ENCODE data around the gene VWA1.
"Not testable (repeated sequence)": the region's sequence is repeated elsewhere in the genome, so short reads cannot be mapped to it uniquely, and the experiment has no call there.

VWA1 gene

DNA sequence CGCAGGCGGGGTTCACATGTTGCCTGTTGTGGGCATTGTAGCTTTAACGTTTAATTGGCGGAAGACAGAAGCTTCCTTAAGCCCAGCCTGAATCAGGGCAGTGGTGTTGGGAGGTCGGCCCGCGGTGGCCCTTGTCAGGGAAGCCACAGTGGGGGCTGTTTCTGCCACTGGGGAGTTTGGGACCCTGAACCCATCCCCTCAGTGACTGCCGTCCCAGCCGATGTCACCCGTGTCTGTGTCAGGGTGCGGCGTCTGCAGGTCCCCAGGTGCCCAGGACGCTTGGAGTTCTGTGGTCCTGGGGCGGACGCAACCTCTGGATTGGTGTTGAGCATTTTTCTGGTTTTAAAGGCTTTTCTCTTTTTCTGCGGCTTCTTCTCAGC lies 45.0 kb downstream of the VWA1 start:
- H3K36me3 Mint-ChIP-seq (ENCODE audit: low read depth) = peaks cover 18% of the 10 kb centered on the region
- not testable (repeated sequence) for DNase-seq (ENCODE audit: low spot score); H3K9me3 Mint-ChIP-seq; H3K4me3 Mint-ChIP-seq; H3K27me3 Mint-ChIP-seq (ENCODE audit: low read depth); H3K27ac Mint-ChIP-seq; H3K4me1 Mint-ChIP-seq (ENCODE audit: low read depth)

DNA sequence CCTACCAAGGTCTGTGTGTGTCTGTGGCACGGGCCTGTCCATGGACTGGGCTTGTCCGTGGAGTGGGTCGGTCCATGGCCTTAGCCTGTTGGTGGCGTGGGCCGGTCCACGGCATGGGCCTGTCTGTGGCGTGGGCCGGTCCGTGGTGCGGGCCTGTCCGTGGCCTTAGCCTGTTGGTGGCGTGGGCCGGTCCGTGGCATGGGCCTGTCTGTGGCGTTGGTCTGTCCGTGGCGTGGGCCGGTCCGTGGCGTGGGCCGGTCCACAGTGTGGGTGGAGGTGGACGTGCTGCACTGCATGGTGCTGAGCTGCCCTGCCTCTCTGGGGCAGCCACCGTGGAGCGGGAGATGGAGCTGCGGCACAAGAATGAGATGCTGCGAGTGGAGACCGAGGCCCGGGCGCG lies 46.3 kb downstream of the VWA1 start:
- not testable (repeated sequence) for H3K27ac Mint-ChIP-seq; H3K27me3 Mint-ChIP-seq (ENCODE audit: low read depth); H3K4me1 Mint-ChIP-seq (ENCODE audit: low read depth); DNase-seq (ENCODE audit: low spot score); H3K9me3 Mint-ChIP-seq; H3K4me3 Mint-ChIP-seq
- peaks cover 18% of the 10 kb centered on the region for H3K36me3 Mint-ChIP-seq (ENCODE audit: low read depth)

DNA sequence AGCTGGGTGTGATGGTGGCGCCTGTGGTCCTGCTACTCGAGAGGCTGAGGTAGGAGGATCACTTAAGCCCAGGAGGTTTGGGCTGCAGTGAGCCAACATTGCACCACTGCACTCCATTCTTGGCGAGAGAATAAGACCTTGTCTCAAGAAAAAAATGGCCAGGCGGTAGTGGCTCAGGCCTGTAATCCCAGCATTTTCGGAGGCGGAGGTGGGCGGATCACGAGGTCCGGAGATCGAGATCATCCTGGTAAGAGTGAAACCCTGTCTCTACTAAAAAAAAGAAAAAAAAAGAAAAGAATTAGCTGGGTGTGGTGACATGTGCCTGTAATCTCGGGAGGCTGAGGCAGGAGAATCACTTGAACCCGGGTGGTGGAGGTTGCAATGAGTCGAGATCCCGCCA lies 47.4 kb downstream of the VWA1 start:
- no peak for DNase-seq (ENCODE audit: low spot score)
- Mint-ChIP-seq H3K4me3 (no peak overlapping the region), H3K27ac (no peak overlapping the region), H3K9me3 (no peaks in the 10 kb centered on the region), H3K27me3 (ENCODE audit: low read depth) (no peaks in the 10 kb centered on the region), H3K4me1 (ENCODE audit: low read depth) (no peaks in the 10 kb centered on the region), H3K36me3 (ENCODE audit: low read depth) (peaks cover 18% of the 10 kb centered on the region)

DNA sequence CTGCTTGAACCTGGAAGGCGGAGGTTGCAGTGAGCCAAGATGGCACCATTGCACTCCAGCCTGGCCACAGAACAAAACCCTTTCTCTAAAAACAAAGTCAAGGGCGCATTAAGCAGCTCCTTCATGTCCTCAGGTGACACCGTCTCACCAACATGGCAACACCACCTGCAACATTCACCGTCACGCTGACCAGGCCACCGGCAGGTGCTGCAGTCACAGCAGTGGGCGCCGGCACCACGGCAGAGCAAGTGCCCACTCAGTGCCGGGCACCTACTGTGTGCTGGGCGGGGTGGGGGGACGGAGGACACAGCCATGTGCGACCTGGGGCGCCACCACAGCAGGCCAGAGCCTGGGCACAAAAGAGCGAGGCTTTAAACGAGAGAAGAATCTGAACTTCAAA lies 48.2 kb downstream of the VWA1 start:
- Mint-ChIP-seq H3K9me3 (no peaks in the 10 kb centered on the region), H3K4me3 (no peak overlapping the region), H3K27ac (no peak overlapping the region), H3K4me1 (ENCODE audit: low read depth) (no peaks in the 10 kb centered on the region), H3K36me3 (ENCODE audit: low read depth) (peaks cover 20% of the 10 kb centered on the region), H3K27me3 (ENCODE audit: low read depth) (no peaks in the 10 kb centered on the region)
- no peak for DNase-seq (ENCODE audit: low spot score)

DNA sequence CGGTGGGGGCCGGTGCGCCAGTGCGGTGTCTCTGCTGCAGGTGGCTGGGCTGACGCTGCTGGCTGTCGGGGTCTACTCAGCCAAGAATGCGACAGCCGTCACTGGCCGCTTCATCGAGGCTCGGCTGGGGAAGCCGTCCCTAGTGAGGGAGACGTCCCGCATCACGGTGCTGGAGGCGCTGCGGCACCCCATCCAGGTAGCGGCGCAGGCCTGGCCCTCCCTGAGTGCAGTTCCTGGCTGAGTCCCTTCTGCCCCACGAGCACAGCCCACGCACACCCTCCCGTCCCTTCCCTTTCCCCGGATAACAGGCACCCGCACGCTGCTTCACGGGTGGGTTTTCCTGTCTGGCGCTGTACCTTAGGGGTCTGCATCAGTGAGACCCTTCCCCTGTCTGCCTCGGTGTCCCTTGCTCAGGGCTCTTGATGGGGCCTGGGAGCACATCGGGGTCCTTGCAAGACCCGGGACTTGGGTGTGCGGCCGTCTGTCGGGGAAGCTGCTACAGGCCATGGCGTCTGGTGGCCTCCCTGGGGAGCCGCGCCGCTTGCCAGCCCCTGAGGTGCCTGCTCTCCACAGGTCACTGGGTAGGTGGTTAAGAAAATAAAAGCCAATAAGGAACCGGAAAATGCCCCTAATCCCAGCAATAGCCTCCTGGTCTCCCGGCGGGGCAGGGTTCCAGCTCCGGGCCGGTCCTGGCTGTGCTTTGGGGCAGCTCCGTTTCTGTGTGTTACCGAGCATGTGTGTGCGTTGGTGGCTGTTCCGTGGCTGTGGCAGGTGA lies 49.7 kb downstream of the VWA1 start:
- H3K36me3 Mint-ChIP-seq (ENCODE audit: low read depth) = peaks cover 22% of the 10 kb centered on the region
- not testable (repeated sequence) for H3K27ac Mint-ChIP-seq; H3K4me1 Mint-ChIP-seq (ENCODE audit: low read depth); H3K27me3 Mint-ChIP-seq (ENCODE audit: low read depth); H3K9me3 Mint-ChIP-seq; H3K4me3 Mint-ChIP-seq; DNase-seq (ENCODE audit: low spot score)

DNA sequence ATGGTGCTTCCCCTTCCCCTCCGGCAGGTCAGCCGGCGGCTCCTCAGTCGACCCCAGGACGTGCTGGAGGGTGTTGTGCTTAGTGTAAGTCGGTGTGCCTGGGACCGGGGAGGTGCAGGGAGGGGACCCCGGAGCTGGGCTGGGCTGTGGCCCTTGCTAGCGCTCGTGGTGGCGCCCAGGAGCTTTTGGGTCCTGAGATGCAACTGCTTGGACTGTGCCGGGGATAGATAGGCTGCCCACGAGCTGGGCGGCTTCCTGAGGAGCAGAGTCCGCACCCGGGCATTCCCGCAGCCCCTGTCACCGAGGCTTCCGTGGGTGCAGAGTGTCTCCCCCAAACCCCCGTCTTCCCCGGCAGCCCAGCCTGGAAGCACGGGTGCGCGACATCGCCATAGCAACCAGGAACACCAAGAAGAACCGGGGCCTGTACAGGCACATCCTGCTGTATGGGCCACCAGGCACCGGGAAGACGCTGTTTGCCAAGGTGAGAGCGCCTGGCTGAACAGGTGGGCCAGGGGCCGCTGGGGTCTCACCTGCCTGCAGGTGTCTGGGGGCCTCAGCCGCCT lies 50.3 kb downstream of the VWA1 start:
- peaks cover 23% of the 10 kb centered on the region for H3K36me3 Mint-ChIP-seq (ENCODE audit: low read depth)
- H3K27ac Mint-ChIP-seq; H3K27me3 Mint-ChIP-seq (ENCODE audit: low read depth); H3K9me3 Mint-ChIP-seq; H3K4me1 Mint-ChIP-seq (ENCODE audit: low read depth); H3K4me3 Mint-ChIP-seq; DNase-seq (ENCODE audit: low spot score): not testable (repeated sequence)

DNA sequence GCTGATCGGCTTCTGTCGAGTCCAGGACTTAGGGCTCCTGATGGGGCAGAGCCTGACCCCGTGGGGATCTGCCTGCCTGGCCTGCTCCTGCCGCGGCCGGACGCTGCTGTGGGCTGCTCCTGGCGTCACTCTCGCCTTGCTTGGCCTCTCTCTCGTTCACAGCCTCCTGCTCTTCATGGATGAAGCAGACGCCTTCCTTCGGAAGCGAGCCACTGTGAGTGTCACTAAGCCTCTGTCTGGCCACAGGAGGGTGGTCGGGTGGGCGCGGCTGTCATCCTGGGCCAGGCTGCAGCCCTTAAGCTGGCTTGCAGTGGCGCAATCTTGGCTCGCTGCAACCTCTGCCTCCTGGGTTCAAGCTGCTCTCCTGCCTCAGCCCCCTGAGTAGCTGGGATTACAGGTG lies 52.2 kb downstream of the VWA1 start:
- Mint-ChIP-seq H3K27ac (no peak overlapping the region), H3K36me3 (ENCODE audit: low read depth) (peaks cover 35% of the 10 kb centered on the region), H3K4me1 (ENCODE audit: low read depth) (no peaks in the 10 kb centered on the region), H3K27me3 (ENCODE audit: low read depth) (no peaks in the 10 kb centered on the region), H3K9me3 (no peaks in the 10 kb centered on the region), H3K4me3 (no peak overlapping the region)
- no peak for DNase-seq (ENCODE audit: low spot score)

DNA sequence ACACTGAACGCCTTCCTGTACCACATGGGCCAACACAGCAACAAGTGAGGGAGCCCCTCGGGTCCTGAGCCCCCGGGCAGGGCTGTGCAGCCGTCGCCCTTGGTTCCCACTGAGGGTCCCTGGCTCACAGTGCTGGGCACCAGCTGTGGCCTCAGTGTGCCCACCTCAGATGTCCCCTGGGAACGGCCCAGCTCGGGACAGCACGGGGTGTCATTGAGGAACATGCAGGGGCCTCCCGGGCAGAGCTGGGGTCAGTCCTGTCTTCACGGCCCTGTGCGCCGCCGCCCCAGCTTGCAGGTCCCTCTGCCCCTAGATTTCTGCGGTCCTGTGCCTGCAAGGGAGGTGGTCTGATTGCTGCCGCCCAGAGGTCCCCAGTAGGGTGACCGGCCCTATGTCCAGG lies 53.7 kb downstream of the VWA1 start:
- no peak overlapping the region for H3K4me3 Mint-ChIP-seq
- H3K4me1 Mint-ChIP-seq (ENCODE audit: low read depth) = no peaks in the 10 kb centered on the region
- no peak overlapping the region for H3K27ac Mint-ChIP-seq
- no peaks in the 10 kb centered on the region for H3K27me3 Mint-ChIP-seq (ENCODE audit: low read depth)
- DNase-seq (ENCODE audit: low spot score) = no peak
- peaks cover 46% of the 10 kb centered on the region for H3K36me3 Mint-ChIP-seq (ENCODE audit: low read depth)
- peaks cover 8% of the 10 kb centered on the region for H3K9me3 Mint-ChIP-seq

DNA sequence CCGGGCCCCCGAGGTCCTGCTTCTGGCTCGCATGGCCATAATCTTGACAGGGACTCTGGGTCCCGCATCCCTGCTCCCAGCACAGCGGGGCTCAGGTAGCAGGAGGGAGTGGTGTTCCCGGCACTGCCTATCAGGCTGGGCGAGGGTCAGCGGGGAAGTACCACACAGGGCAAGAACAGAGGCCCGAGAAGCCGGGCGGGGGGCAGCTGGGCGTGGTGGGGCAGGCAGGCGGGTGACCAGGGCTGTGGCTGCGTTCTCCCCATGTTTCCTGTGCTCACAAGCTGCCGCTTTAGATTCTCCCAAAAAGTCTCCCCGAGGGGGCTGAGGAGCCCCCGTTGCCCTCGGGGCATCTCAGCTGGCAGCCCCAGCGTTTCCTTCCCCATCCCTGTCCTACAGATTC lies 54.4 kb downstream of the VWA1 start:
- Mint-ChIP-seq H3K4me1 (ENCODE audit: low read depth) (no peaks in the 10 kb centered on the region), H3K27me3 (ENCODE audit: low read depth) (no peaks in the 10 kb centered on the region), H3K36me3 (ENCODE audit: low read depth) (peaks cover 46% of the 10 kb centered on the region), H3K9me3 (peaks cover 8% of the 10 kb centered on the region), H3K4me3 (no peak overlapping the region), H3K27ac (no peak overlapping the region)
- DNase-seq (ENCODE audit: low spot score) = no peak

DNA sequence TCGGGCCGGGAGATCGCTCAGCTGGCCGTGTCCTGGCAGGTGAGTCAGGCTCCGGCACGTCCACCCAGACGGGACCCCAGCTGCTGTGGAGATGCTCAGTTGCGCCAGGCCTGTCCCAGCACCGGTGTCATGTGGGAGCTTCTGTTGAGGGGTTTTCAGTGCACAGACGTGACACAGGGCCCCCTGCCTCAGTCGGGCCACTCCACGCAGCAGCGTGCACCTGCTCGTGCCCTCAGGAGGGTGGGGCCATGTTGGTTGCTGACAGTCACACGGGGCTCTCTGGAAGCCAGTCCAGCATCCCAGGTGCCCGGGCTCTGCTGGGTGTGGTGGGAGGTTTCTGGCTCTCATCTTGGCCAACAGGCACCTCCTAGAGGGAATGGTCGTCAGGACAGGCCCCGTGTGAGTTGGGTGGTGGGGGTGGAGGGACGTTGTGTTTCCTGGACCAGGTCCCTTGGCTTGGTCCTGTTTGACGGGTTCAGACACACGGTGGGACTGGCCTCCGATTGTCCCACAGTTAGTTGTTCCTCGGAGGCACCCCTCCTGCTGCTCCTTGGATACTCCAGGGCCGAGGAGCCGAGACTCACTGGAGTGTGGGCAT lies 55.2 kb downstream of the VWA1 start:
- peaks cover 46% of the 10 kb centered on the region for H3K36me3 Mint-ChIP-seq (ENCODE audit: low read depth)
- no peak overlapping the region for H3K27ac Mint-ChIP-seq
- H3K4me1 Mint-ChIP-seq (ENCODE audit: low read depth) = no peaks in the 10 kb centered on the region
- H3K27me3 Mint-ChIP-seq (ENCODE audit: low read depth) = no peaks in the 10 kb centered on the region
- H3K9me3 Mint-ChIP-seq = peaks cover 8% of the 10 kb centered on the region
- no peak for DNase-seq (ENCODE audit: low spot score)
- no peak overlapping the region for H3K4me3 Mint-ChIP-seq

DNA sequence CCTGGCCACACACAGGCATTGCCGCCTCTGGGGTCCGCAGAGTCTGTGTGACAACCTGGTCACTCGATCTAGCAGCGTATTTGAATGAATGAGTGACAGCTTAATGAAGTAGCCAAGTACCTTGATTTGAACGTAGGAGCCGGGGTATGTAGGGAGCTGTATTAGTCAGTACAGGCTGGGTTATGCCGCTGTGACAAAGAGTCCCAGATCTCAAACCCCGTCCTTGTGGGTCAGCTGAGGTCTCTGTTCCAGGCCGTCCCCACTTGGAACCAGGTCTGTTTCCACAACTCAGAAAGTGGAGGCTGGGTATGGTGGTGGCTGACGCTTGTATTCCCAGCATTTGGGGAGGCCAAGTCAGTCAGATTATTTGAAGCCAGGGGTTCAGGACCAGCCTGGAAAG lies 56.1 kb downstream of the VWA1 start:
- Mint-ChIP-seq H3K36me3 (ENCODE audit: low read depth) (peaks cover 46% of the 10 kb centered on the region), H3K9me3 (peaks cover 8% of the 10 kb centered on the region), H3K4me3 (no peak overlapping the region), H3K27me3 (ENCODE audit: low read depth) (no peaks in the 10 kb centered on the region), H3K27ac (no peak overlapping the region), H3K4me1 (ENCODE audit: low read depth) (no peaks in the 10 kb centered on the region)
- DNase-seq (ENCODE audit: low spot score) = no peak

Measured in T-helper 2 cell treated with Interferon-gamma antibody and Interleukin-4, amounts not matched to agents 5 μg/mL and 100 μg/mL, for 36 hours (primary cell).